Left kidney (tissue), 2 donors: ENCODE measurements around the gene FBXO10. TPM values are rescaled to one million over a fixed set of nuclear protein-coding genes. Genes with fewer than 3 reads are reported as not detected.
"Not testable (repeated sequence)": the region's sequence is repeated elsewhere in the genome, so short reads cannot be mapped to it uniquely, and the experiment has no call there.

ENCODE experiments used
- DNase-seq: peaks from one replicate; pipeline ENCODE4 v3.0.0-alpha.2; 2013
- polyA plus RNA-seq: library from polyadenylated mRNA; unstranded; fragments of 120-200 nt; gene quantifications from one replicate; pipeline ENCODE4 v1.2.1, GENCODE V29; 2013; ENCODE audit not compliant: insufficient read length

Gene FBXO10
- polyA plus RNA-seq, 1 donor: 16.5 TPM

DNA sequence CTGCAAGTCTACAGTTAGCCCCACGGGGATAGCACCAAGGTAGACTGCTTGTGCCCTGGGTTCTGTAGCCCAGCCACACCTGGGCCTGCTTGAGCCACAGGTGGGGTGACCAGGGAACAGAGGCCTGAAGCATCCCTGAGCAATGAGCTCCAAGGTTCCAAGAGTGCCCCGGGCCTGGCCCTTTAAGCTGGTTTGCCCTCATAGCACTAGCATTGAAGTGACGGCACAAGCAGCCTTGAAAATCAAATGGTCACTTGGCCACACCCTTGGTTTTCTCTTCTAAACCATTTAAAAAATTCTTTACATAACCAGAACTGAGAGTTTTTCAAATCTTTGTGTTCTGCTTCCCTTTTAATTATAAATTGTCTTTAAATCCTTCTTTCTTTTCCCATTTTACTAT lies 24.7 kb downstream of the FBXO10 start:
- no peak for DNase-seq

- DNase-seq: no peak
Observed at GRCh38 chr9:37550781-37551180, 25.4 kb downstream of the FBXO10 start.

DNA sequence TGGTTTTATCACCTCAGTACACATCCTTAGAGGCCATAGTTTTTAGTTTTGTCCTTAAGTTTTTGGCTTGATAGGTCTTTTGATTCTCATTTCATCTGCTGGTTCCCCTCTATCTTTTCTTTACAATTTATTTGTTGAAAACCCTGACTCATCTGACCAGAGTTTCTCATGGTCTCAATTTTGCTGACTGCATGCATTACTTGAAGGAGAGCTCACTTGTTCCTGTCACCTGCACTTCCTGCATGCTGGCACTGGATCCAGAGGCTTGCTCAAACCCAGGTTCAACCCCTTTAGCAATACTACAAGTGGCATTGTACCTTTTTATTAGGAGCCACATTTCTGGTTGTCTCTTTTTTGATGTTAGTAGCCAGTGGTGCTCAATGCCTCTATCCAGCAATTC lies 26.7 kb downstream of the FBXO10 start:
- DNase-seq: no peak

DNA sequence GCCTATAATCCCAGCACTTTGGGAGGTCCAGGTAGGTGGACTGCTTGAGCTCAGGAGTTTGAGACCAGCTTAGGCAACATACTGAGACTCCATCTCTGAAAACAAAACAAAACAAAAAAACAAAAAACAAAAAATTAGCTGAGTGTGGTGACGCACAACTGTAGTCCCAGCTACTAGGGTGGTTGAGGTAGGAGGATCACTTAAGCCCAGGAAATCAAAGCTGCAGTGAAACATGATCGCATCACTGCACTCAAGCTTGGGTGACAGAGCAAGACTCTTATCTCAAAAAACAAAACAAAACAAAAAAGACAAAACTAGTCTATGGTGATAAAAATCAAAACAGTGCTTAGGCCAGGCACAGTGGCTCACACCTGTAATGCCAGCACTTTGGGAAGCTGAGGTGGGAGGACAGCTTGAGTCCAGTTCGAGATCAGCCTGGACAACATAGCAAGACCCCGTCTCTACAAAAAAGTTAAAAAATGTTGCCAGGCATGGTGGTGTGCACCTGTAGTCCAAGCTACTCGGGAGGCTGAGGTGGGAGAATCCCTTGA lies 28.8 kb downstream of the FBXO10 start:
- no peak for DNase-seq

DNA sequence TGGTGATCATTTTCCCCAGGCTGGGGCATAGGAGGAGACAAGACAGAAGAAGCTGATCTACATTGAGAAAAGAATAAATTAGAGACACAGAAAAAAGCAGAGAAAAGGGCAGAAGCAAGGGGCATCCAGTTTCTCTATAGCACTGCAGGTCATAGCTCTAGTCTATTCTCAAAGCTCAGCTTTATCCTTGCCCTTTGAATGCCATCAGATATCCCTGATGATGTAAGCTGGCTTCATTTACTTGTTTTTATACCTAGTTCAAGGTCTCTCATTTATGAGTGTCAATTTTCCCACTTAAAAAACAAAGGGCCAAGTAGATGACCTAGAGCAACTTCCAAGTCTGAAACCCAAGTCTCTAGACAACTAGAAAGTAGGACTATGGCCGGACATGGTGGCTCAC lies 32.7 kb downstream of the FBXO10 start:
- no peak for DNase-seq

- no peak for DNase-seq
Observed at GRCh38 chr9:37542895-37543294, 33.3 kb downstream of the FBXO10 start.

DNA sequence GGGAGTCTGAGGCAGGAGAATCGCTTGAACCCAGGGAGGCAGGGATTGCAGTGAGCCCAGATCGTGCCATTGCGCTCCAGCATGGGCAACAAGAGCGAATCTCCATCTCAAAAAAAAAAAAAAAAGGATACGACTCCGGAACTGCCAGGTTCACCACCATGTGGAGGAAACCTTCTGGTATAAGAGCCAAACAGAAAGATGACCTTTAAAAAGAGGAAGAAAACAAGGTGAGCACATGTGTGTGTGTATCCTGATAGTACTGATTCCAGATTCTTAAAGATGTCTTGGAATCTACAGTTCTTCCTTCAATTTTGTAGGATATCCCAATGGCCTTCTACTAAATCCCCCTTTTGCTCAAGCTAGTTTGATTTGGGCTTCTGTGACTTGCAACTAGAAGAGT lies 33.7 kb downstream of the FBXO10 start:
- DNase-seq: no peak

DNA sequence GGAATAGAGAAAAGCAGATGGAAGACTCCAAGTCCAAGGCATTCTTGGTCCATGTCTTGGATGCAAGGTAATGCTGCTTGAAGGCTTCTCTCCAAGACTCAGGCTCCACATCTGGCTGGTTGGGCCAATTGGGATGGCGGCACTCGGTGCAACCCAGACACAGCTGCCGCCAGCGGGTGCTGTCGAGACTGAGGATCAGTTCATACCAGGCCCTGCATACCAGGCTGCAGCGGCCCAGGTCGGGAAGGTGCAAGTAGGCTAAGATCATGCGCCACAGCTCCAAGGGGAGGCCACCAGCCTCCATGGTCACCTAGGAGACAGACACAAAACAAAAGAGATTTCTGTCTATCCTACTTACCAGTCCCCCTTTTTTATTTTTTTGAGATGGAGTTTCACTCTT lies 34.7 kb downstream of the FBXO10 start:
- no peak for DNase-seq

DNA sequence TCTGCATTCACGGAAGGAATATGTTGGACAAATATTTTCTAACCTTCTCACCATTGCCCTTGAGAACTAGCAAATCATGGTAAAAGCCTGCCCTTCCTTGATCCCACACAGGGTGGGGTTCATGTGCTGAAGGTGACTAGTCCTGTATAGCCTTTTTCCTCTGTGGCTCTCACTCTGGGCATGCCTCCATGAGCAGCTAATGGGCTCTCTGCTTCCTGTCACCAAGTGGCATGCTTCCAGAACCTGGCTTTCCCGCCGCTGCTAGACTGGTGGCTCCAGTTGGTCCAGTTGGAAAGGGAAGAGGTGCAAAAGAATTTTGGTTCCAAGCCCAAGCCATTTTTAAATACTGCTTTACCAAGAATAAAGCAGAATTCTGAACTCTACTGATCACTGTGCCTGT lies 35.5 kb downstream of the FBXO10 start:
- no peak for DNase-seq

- DNase-seq: no peak
Observed at GRCh38 chr9:37539634-37540033, 36.5 kb downstream of the FBXO10 start.

DNA sequence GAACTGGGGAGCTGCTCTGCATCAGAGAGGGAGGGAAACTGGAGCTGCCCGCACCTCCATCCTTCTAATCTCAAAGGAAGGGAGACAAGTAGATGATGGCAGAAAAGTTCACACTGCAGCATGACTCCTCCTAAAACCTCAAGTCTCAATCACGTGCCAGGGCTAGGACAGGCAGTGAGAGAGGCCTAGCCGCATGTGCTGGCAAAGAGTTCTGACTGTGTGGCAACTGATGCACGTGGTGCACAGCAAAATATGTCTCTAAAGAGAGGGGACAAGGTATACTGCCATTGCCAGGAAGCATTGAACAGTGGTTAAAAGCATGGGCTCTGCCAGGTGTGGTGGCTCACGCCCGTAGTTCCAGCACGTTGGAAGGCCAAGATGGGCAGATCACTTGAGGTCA lies 38.1 kb downstream of the FBXO10 start:
- DNase-seq: no peak

DNA sequence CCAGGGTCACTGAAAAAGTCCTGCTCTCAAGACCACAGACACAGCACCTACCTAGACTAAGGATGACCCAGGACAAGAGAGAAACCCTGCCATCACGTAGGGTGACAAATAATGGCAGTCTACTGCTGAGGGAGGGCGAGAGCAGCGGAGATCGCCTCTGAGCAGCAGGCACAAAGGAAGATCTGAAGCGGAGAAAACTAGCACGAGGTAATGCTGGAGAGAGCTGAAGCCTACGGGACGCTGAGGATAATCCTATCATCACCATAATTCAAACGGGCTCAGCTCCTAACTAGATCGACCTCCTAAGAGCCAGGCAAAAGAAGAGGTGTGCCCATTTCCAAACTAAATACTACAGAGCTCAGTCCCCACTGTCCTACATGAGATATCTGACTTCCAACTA lies 41.3 kb downstream of the FBXO10 start:
- DNase-seq: no peak

DNA sequence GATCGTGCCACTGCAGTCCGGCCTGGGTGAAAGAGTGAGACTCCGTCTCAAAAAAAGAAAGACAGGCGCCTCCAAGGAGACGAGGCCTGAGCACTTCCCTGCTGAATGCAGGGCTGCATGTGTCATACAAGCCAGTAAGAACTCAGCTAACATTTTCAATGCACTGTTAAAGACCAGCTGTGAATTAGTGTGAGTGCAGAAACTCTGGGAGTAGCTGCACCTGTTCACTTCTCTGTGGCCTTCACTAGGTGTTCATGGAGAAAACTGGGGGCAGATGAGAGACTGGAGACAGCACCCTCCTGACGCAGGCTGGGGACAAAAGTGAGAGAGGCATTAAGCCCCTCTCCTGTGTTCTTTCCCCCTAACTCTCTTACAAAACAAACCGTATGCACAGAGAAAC lies 41.8 kb downstream of the FBXO10 start:
- no peak for DNase-seq

DNA sequence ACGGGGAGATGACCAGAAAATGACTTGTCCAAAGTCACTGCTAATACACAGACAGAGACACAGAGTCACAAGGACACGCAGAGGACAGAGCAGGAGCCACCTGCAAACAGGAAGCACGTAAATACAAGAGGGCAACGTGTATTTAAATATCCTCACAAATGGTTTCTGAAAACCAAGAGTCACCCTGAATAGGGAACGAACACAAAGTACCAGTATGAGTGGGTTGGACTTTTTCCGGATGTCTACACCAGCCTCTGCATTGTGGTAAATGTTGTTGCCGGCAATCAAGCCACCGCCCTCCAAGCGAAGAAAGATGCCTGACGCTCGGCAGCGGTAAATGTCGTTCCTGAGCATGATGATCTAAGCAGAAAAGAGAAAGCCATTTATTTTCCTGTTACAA lies 44.5 kb downstream of the FBXO10 start:
- no peak for DNase-seq

GRCh38 chr9:37528652-37529471 lies 47.3 kb downstream of the FBXO10 start:
- DNase-seq: peak; percentile 63

DNA sequence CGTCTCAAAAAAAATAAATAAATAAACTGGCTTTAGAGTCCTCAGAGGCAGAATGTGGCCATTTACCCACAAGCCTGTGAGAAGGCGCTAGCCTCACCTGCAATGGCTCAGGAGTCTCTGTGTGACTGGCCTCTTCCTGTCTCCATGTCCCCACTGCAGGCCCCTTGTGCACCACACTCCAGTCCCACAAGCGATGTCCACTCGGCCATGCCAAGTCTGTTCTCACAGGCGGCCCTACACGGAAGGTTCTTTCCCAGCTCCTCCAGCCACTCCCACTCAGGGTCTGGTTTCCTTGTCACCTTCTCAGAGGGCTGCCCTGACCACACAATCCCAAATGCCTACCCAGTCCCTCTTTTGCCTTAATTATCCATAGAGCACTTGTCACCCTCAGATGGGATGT lies 52.3 kb downstream of the FBXO10 start:
- no peak for DNase-seq

- DNase-seq: no peak
Observed at GRCh38 chr9:37522971-37523370, 53.2 kb downstream of the FBXO10 start.

- no peak for DNase-seq
Observed at GRCh38 chr9:37521111-37521510, 55.1 kb downstream of the FBXO10 start.

DNA sequence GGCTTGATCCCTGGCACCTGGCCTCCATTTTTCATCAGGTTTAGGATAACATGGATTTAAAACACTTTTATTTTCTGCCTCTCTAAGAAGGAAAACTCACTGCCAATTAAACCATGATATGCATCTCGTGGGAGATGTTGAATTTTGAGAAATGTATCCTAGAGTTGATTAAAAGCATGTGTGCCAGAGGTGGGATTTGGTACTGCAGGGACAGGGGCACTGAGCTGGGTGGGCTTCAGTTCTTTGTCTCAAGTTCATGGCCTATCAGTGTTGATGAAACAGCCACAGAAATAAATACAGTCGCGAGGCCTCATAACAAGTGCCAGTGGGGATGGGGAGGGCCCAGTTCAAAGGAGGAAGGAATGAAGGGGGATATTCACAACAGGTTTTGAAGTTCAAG lies 55.5 kb downstream of the FBXO10 start:
- DNase-seq: no peak

DNA sequence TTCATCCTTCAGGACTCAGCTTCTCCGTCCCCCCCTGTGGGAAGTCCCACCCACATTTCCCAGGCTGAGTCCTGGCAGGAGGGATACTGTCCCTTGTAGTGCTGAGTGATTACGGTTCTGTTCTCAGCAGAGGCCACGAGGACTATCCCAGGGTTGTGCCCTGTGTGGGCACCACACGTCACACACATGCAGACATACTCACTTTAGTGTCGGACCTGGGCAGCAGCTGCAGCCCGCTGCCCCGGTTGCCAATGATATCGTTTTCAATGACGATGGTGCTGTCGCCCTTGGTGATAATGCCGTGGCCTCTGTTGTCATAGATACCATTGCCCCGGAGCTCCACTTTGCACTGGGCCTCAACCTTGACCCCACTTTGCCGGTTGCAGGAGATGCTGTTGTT lies 58.3 kb downstream of the FBXO10 start:
- DNase-seq: no peak

GRCh38 chr9:37515620-37516258 lies 60.4 kb downstream of the FBXO10 start:
- no peak for DNase-seq

DNA sequence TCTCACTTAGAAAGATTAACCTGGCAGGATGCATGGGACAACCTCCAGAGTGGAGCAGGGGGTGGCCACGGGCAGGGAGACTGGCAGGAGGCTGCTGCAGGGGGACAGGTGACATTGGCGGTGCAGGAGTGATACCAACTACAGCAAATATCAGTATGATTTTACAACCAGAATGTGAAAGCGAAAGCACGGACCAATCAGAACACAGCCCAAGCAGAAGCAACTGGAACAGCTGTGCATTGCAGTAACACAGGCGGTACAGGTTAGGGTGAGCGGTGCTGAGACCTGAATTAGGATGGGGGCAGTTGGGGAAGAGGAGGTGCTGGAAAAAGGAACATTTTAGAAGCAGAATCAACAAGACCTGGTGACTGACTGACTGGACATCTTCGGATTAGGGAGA lies 61.2 kb downstream of the FBXO10 start:
- DNase-seq: no peak

GRCh38 chr9:37514415-37514814 lies 61.8 kb downstream of the FBXO10 start:
- DNase-seq: not testable (repeated sequence)

DNA sequence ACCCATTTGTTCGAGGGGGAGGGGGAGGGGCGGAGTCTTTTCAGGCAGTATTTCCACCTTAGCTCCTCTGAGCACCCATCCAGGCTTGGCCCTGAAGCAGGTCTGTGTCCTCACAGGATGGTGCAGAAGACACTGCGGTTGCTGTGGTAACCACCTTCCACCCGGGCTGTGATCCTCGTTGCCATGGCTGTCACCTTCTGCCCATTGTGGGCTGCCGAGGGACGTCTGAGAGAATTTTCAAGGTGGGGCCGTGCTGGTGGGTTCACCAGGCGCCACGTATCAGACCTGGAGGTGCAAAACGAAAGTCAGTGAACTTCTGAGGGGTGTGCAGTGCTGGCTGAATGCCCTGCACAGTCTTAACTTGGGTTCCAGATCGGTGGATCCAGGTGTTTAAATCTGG lies 63.7 kb downstream of the FBXO10 start:
- no peak for DNase-seq
